H1 (cell line): Measurements from ENCODE around the gene KRT37.

Experiments
- CTCF ChIP-seq, 3 experiments: IDR thresholded peaks; 1 replicate in 2 of 3; 2 replicates in 1 of 3; pipeline versions ENCODE4 v1.5.1 to v1.6.1; 2011; ENCODE audit warnings: low read length in 3 of 3, mild to moderate bottlenecking in 3 of 3, inconsistent platforms in 2 of 3, low read depth in 1 of 3, moderate library complexity in 1 of 3; ENCODE audit not compliant: insufficient read depth in 1 of 3; ENCODE audit errors: control extremely low read depth in 1 of 3
- EZH2 ChIP-seq: fragments of 200-600 bp; sonication (generic); IDR thresholded peaks from 2 replicates; pipeline ENCODE4 v1.7.1; 2012; ENCODE audit warnings: low read depth, mild to moderate bottlenecking, moderate library complexity, low read length, inconsistent platforms; ENCODE audit not compliant: severe bottlenecking
- MAX ChIP-seq: IDR thresholded peaks from 2 replicates; pipeline ENCODE4 v1.6.1; 2012; ENCODE audit warnings: inconsistent platforms

- TF ChIP-seq MAX (no peak), EZH2 (no peak), CTCF (IDR thresholded peaks at IDR 0.05; ENCODE audit: control extremely low read depth in 1 of 3, insufficient read depth in 1 of 3, low read depth in 1 of 3, low read length in 3 of 3) (no peak)
These were observed 44.0 kb upstream of the KRT37 start for GRCh38 chr17:41468346-41468745.
